CD4-positive, alpha-beta T cell treated with Interleukin-15 for 1 hour (primary cell): Measurements from ENCODE around the gene RCAN2.

Experiments used
- DNase-seq: peaks from one replicate; pipeline ENCODE4 v3.0.0-alpha.2; 2020

Gene RCAN2

GRCh38 chr6:46491201-46491627 is at the start of gene RCAN2:
Gene RCAN2 (minus strand): TSS chr6:46491449.
- DNase-seq = no peak

- DNase-seq = no peak
These were observed 48.6 kb upstream of the RCAN2 start for GRCh38 chr6:46539866-46540265.

DNA sequence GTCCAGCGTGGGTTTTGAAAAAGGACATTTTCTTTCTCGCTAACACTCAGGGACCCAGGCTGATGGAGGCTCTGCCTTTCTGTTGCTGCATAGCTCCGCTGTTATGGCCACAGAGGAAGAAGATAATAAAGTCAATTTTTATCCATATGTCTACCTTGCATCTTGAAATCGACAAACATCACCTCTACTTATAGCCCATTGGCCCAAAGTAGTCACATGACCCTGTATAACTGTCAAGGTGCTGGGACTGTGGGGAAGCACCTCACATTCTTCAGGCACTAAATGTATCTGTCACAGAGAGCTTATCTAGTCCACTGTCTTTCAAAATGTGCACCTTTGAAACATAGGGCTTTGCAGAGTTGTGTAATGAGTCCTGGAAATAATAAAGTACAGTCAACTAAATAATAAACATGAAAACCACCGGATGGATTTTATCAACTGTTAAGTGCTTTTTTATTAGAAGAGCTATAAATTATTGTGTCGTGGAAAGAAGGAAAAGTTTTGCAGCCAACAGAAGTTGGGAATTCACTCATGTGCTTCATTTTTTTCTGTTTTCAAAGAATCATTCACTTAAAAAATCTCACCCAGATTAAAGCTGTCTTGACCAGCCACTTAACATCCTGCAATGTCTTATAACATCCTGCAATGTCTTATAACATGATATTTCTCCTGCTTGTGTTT is 47.7 kb upstream of the RCAN2 start:
- no peak for DNase-seq

DNA sequence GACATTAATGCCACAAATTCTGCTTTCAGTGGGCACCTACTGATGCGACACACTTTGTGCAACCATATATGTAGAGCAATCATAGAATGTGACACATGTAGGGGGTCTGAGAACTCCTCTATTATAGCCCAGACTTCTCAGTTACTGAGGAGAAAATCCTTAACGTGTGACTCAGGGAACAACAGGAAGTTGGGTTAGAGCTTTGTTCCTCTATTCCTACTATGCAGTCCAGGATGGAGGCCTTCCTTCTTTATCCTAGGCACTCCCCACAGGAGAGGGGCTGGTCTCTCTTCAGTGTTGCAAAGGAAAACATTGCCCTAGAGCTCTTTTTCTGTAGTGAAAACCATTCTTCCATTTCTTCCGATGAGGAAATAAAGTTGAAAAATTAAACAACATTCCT is 39.6 kb upstream of the RCAN2 start:
- no peak for DNase-seq

DNA sequence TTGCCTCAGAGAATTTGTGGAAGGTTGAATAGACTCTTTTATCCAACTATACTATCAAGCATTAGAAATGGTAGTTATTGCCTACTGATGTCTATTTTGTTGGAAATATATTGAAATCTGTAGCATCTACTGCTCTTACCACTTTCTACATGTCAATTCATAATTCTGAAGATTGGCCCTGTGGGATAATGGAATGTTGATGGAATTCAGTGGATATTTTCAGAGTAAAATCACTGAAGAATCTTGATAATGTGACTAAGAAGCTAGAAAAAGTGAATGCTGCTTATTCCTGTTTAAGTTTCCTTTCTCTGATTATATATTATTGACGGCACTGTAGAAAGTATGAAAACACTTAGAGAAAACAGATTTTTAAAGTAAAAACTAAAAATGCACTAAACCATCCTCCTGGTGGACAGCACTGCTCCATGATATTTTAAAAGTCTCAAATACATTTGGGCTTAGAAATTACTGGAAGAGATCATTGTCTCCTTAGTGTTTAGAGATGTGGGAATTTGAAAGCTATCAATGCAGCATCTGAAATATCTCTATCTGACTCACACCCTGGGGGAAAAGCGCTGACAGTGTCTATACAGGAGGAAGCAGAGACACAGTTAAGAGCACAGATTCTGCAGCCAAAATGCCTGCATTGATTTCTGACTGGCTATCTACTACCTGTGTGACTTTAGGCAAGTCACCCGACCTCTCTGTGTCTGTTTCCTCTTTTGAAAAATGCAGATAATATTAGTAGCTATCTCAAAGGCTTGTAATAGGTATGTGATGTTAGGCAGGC is 37.9 kb upstream of the RCAN2 start:
- DNase-seq = no peak

GRCh38 chr6:46526607-46527006 is 35.4 kb upstream of the RCAN2 start:
- no peak for DNase-seq

- DNase-seq = no peak
These were observed 34.3 kb upstream of the RCAN2 start for GRCh38 chr6:46525583-46525982.

GRCh38 chr6:46521464-46521971 is 30.3 kb upstream of the RCAN2 start:
- no peak for DNase-seq

GRCh38 chr6:46517202-46517601 is 26.0 kb upstream of the RCAN2 start:
- no peak for DNase-seq

DNA sequence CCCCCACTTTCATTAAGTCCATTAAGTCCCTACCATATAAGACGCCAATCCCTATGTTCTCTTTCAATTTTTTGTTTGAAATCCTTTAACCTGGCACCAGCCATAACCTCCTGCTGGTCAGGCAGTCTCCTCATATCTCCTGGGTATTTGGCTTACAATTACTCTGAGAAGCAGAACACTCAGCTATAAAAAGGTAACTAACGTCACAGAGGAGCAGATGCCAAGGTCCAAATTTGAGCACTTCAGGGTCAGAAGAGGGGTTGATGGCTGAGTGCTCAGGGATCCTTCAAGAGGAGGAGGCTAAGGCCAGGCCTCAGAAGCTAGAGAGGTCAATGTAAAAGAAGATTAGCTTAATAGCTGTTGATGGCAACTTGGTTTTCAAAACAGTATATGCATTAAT is 22.3 kb upstream of the RCAN2 start:
- DNase-seq = no peak

- no peak for DNase-seq
These were observed 20.1 kb upstream of the RCAN2 start for GRCh38 chr6:46511320-46511719.

DNA sequence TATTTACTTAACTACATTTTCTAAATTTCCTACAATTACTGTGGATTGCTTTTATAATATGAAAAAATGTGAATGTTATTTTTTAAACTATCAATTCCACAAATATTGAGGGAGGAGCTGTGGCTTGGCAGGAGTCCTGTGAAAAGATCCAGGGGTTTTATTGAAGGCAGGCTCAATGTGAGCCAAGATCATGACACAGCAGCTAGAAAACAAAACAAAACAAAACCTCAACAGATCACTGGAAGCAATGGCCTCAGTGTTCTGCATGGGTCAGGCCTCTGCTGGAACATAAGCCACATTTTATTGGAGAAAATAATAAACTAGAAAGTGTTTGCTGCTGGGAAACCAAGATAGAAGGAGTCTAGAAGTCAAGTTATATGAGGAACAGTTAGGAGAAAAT is 19.4 kb upstream of the RCAN2 start:
- no peak for DNase-seq

GRCh38 chr6:46509981-46510510 is 18.8 kb upstream of the RCAN2 start:
- no peak for DNase-seq

- no peak for DNase-seq
These were observed 17.8 kb upstream of the RCAN2 start for GRCh38 chr6:46509063-46509462.

- DNase-seq = no peak
These were observed 16.2 kb upstream of the RCAN2 start for GRCh38 chr6:46507426-46507825.

DNA sequence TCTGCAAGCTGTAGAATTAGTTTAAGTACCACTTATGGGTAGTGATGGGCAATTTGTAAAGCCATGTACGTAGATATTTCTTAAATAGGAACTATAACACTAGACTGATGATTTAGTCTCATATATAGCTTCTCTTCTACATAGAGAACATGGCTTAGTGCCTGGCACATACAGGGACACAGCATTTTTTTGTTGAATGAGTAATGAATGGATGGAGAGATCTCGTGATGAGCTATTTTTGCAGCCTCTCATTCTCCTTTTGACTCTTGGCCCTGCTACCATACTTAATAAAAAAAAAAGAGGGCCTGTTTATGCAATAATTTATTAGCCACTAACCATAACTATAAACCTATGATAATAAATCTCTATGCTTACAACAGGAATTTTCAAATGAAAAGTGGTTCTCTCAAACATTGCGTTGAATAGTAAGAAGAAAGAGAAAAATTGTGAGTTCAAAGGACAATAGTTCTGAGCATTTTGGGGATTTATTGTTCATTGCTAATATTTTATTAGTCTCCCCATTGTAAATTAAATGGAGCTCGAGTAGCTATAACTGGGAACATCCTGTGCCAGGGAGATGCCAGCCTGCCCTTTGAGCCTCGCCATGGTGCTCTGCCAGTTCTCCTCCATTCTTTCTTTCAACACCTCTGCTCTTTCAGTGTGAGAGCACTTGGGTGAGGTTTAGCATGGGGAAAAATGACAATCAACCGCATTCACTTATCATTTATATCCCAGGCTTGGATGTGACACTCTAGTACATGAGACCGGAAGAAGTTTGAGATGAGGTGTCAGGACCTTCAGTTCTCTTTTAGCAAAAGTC is 14.7 kb upstream of the RCAN2 start:
- DNase-seq = no peak

- no peak for DNase-seq
These were observed 13.0 kb upstream of the RCAN2 start for GRCh38 chr6:46504242-46504641.

DNA sequence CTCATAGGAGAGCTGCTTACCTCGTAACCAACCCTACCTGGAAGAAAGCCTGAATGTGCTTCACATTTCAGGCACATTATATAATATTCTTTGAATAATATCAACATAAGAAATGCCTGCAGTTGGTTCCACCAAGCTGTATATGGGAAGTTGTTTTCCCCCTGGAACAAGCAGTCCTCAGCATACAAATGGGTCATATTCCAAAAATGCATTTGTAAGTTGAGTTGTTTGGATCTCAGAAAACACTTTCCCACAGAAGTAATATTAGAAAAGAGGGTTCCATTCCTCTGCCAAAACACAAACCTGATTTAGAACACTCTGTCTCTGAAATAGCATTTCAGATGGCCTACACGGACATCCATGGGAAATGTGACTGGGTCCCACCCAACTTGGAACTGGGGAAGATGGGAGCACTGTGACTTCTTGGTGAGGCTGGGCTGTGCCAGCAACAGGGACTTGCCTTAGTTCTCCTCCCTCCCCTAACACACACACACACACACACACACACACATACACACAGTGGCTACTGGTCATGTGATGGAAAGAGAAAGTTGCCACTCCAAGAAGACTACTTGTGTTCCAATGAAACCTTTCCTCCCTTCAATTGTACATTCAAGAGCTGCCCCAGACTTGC is 11.4 kb upstream of the RCAN2 start:
- no peak for DNase-seq

- no peak for DNase-seq
These were observed 10.2 kb upstream of the RCAN2 start for GRCh38 chr6:46501136-46502089.

GRCh38 chr6:46500382-46500781 is 9.1 kb upstream of the RCAN2 start:
- no peak for DNase-seq
